ENCODE results near the gene ATP5F1A. TPM values are rescaled to one million over a fixed set of nuclear protein-coding genes. Genes with fewer than 3 reads are reported as not detected.

The ATP5F1A gene
- total RNA-seq, 1 donor from 2014 or later, result 290 TPM

DNA sequence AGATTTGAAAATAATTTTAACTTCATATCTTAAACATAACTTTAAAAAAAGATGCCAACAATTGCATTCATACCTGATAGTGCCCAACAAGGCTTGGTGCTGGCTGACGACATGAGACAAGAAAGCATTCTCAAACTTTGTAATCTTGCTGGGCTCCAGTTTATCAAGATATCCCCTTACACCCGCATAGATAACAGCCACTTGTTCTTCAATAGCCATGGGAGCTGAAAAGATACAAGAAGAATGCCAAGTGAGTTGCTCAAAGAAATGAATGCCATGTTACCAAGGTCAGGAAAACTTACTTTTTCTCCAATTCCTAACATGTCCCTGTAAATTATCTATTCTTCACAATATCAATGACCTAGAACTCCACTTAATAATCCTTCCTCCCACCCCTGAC lies 13.7 kb downstream of the ATP5F1A start:
- DNase-seq (ENCODE audit: low spot score), result no peak

DNA sequence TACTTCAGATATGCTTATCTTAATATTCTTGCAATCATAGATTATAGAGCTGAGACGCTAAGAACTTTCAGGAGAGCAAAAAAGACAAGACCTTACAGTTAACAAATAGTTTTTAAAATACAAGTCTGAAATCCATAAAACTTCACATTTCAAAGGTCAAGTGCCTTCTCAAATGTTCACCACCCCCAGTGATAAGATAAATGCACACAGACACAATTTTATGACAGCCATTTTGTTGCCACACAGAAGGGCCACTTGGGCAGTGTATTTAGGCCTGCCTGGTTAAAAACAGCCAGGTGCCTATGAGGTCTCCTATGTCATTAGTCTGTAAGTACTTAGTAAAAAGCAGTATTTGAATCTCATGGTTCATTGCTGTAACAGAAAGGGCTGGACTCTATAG lies 17.9 kb downstream of the ATP5F1A start:
- DNase-seq (ENCODE audit: low spot score), result no peak
- TF ChIP-seq, protein P1, sequence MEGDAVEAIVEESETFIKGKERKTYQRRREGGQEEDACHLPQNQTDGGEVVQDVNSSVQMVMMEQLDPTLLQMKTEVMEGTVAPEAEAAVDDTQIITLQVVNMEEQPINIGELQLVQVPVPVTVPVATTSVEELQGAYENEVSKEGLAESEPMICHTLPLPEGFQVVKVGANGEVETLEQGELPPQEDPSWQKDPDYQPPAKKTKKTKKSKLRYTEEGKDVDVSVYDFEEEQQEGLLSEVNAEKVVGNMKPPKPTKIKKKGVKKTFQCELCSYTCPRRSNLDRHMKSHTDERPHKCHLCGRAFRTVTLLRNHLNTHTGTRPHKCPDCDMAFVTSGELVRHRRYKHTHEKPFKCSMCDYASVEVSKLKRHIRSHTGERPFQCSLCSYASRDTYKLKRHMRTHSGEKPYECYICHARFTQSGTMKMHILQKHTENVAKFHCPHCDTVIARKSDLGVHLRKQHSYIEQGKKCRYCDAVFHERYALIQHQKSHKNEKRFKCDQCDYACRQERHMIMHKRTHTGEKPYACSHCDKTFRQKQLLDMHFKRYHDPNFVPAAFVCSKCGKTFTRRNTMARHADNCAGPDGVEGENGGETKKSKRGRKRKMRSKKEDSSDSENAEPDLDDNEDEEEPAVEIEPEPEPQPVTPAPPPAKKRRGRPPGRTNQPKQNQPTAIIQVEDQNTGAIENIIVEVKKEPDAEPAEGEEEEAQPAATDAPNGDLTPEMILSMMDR (IDR thresholded peaks at IDR 0.05), result no peak
- H3K4me1 Mint-ChIP-seq (ENCODE audit: low read depth), result no peaks in the 10 kb centered on the region
- peaks cover 30% of the 10 kb centered on the region for H3K36me3 Mint-ChIP-seq (ENCODE audit: low read depth)
- H3K27me3 Mint-ChIP-seq (ENCODE audit: low read depth), result no peaks in the 10 kb centered on the region
- H3K4me3 Mint-ChIP-seq (ENCODE audit: unreplicated experiment), result no peak overlapping the region
- H3K27ac Mint-ChIP-seq (ENCODE audit: unreplicated experiment), result no peak overlapping the region
- H3K9me3 Mint-ChIP-seq (ENCODE audit: low read depth), result no peaks in the 10 kb centered on the region

More for the DNA sequence above, 13.7 kb downstream of the ATP5F1A start:
- H3K4me3 Mint-ChIP-seq (ENCODE audit: unreplicated experiment), result no peak overlapping the region
- H3K27me3 Mint-ChIP-seq (ENCODE audit: low read depth), result no peaks in the 10 kb centered on the region
- peaks cover 54% of the 10 kb centered on the region for H3K36me3 Mint-ChIP-seq (ENCODE audit: low read depth)
- H3K4me1 Mint-ChIP-seq (ENCODE audit: low read depth), result no peaks in the 10 kb centered on the region
- H3K9me3 Mint-ChIP-seq (ENCODE audit: low read depth), result no peaks in the 10 kb centered on the region
- TF ChIP-seq, protein P1 (IDR thresholded peaks at IDR 0.05), result no peak
- no peak overlapping the region for H3K27ac Mint-ChIP-seq (ENCODE audit: unreplicated experiment)

DNA sequence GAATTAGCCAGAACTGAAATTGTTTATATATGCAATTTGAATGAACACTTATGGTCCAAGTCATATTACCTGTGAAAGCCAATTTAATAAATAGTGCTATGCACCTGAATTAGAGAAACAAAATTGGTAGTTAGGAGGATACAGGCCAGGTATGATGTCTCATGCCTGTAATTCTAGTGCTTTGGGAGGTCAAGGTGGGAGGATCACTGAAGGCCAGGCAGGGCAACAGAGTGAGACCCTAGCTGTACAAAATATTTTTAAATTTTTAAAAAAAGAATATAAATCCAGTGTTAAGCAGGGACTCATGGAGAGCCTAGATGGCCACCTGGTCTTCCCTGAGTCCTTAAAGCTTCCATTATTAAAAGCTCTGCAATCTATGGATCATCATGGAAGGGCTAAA lies 18.8 kb downstream of the ATP5F1A start:
- Mint-ChIP-seq H3K4me3 (ENCODE audit: unreplicated experiment) (no peak overlapping the region), H3K9me3 (ENCODE audit: low read depth) (no peaks in the 10 kb centered on the region), H3K36me3 (ENCODE audit: low read depth) (peaks cover 25% of the 10 kb centered on the region), H3K27me3 (ENCODE audit: low read depth) (no peaks in the 10 kb centered on the region), H3K27ac (ENCODE audit: unreplicated experiment) (no peak overlapping the region), H3K4me1 (ENCODE audit: low read depth) (no peaks in the 10 kb centered on the region)
- TF ChIP-seq, protein P1 (IDR thresholded peaks at IDR 0.05), result no peak
- no peak for DNase-seq (ENCODE audit: low spot score)

DNA sequence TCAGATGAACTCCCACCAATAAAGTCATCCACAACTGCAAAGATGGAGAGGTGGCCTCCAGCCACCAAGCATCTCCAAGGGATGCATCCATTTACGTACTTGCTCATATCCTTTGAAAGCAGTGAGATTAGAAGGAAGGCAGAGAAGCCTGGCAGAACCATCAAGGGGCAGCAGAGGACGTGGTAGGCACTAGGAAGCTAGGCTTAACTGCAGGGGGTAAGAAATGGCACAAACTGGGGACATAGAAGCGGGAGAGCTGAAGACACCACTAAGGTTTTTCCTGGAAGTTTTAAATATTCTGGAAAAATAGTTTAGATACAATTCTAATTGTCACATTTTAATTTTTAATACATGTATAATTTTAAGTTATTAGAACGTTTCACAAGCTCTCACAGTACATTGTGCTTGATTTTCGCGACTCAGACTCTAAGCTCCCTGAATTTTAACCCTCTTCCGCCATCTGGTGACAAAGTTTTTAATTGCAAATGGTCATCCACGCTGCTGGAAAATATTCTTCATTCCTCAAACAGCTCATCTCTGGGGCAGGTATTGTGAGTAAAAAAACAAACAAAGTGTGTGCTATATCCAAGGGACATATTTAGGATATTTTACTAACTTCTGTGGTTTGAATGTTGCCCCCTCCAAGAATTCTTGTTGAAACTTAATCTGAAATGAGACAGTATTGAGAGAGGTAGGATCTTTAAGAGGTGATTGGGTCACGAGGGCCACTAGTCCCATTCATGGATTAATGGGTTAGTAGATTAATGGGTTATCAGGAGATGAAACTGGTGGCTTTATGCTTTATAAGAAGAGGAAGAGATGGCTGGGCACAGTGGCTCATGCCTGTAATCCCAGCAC lies 24.4 kb downstream of the ATP5F1A start:
- Mint-ChIP-seq H3K27me3 (ENCODE audit: low read depth) (no peaks in the 10 kb centered on the region), H3K4me1 (ENCODE audit: low read depth) (peaks cover 30% of the 10 kb centered on the region), H3K4me3 (ENCODE audit: unreplicated experiment) (no peak overlapping the region), H3K27ac (ENCODE audit: unreplicated experiment) (peak overlapping the region; percentile 49), H3K9me3 (ENCODE audit: low read depth) (no peaks in the 10 kb centered on the region), H3K36me3 (ENCODE audit: low read depth) (no peaks in the 10 kb centered on the region)
- TF ChIP-seq, protein P1 (IDR thresholded peaks at IDR 0.05), result peak; percentile 88
- no peak for DNase-seq (ENCODE audit: low spot score)

DNA sequence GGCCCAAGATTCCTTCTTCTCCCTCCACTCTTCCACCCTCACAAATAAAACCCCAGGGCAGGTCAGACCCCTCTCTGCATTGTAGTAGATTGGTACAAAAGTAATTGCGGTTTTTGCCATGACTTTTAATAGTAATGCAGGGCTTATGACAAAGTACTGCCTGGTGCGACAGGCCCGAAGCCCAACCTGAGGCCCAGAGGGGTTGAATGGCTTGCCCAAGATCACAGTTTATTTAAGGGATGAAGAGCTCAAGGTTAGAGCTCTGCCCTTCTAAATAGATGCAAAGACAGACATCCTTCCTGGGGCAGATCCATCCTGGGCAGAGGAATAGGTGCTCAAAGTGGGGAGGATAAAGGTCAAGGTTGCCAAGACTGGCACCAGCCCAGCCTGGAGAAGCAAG lies 25.1 kb downstream of the ATP5F1A start:
- Mint-ChIP-seq H3K27me3 (ENCODE audit: low read depth) (no peaks in the 10 kb centered on the region), H3K27ac (ENCODE audit: unreplicated experiment) (no peak overlapping the region), H3K4me3 (ENCODE audit: unreplicated experiment) (peak overlapping the region; percentile 77), H3K36me3 (ENCODE audit: low read depth) (no peaks in the 10 kb centered on the region), H3K9me3 (ENCODE audit: low read depth) (no peaks in the 10 kb centered on the region), H3K4me1 (ENCODE audit: low read depth) (peaks cover 31% of the 10 kb centered on the region)
- DNase-seq (ENCODE audit: low spot score), result no peak
- TF ChIP-seq, protein P1 (IDR thresholded peaks at IDR 0.05), result no peak

Data from chondrocyte (in vitro differentiated cells).